OCI-LY3 (cell line): ENCODE data around the gene ZIC5.

Experiments used
- H2AFZ ChIP-seq: fragments of 200-600, 300-600 bp; shearing (Covaris generic); 2 replicates; pipeline ENCODE4 v1.6.0; 2014; ENCODE audit warnings: antibody characterized with exemption, low read depth, low read length
- H3K27ac ChIP-seq: fragments of 200-600, 300-600 bp; sonication (generic); 2 replicates; pipeline ENCODE4 v1.5.1; 2014; ENCODE audit warnings: mild to moderate bottlenecking, low read length, moderate library complexity, mixed read lengths
- H3K27me3 ChIP-seq: fragments of 200-600, 300-600 bp; sonication (generic); 2 replicates; pipeline ENCODE4 v1.6.1; 2014; ENCODE audit warnings: low read depth, low read length, mixed read lengths
- H3K36me3 ChIP-seq: fragments of 200-600, 300-600 bp; sonication (generic); replicated peaks from 2 replicates; pipeline ENCODE3; 2014; ENCODE audit warnings: low read depth, low read length, mixed read lengths
- H3K4me1 ChIP-seq: fragments of 300-600, 200-600 bp; sonication (generic); 2 replicates; pipeline ENCODE4 v1.6.1; 2014; ENCODE audit warnings: low read length, mixed read lengths
- H3K4me2 ChIP-seq: fragments of 200-600, 300-600 bp; sonication (generic); 2 replicates; pipeline ENCODE4 v1.6.1; 2014; ENCODE audit warnings: low read length, mixed read lengths
- H3K4me3 ChIP-seq: fragments of 300-600, 200-600 bp; sonication (generic); 2 replicates; pipeline ENCODE4 v1.5.1; 2014; ENCODE audit warnings: antibody characterized with exemption, mild to moderate bottlenecking, low read length, moderate library complexity
- H3K79me2 ChIP-seq: fragments of 300-600, 200-600 bp; shearing (Covaris generic); 2 replicates; pipeline ENCODE4 v1.6.1; 2014; ENCODE audit warnings: mild to moderate bottlenecking, low read length, mixed read lengths
- H3K9ac ChIP-seq: fragments of 300-600, 200-600 bp; shearing (Covaris generic); 2 replicates; pipeline ENCODE4 v1.6.0; 2014; ENCODE audit warnings: mild to moderate bottlenecking, low read length, moderate library complexity
- H3K9me3 ChIP-seq: fragments of 200-600, 300-600 bp; shearing (Covaris generic); 2 replicates; pipeline ENCODE4 v1.6.1; 2014; ENCODE audit warnings: low read length, mixed read lengths; ENCODE audit not compliant: insufficient read depth
- H4K20me1 ChIP-seq: fragments of 200-600, 300-600 bp; sonication (generic); 2 replicates; pipeline ENCODE4 v1.6.1; 2016; ENCODE audit warnings: low read length, mixed read lengths; ENCODE audit not compliant: insufficient read depth
- EZH2phosphoT487 ChIP-seq: fragments of 200-600 bp; shearing (Covaris generic); IDR thresholded peaks from 2 replicates; pipeline ENCODE4 v1.6.1; 2018; ENCODE audit warnings: antibody characterized with exemption, mixed run types, low read depth
- TF ChIP-seq, protein P1 (sequence below): fragments of 200-600, 300-600 bp; sonication (generic); IDR thresholded peaks from 2 replicates; pipeline ENCODE4 v1.5.1; 2014; ENCODE audit warnings: antibody characterized with exemption, low read length, low read depth

ZIC5 gene

DNA sequence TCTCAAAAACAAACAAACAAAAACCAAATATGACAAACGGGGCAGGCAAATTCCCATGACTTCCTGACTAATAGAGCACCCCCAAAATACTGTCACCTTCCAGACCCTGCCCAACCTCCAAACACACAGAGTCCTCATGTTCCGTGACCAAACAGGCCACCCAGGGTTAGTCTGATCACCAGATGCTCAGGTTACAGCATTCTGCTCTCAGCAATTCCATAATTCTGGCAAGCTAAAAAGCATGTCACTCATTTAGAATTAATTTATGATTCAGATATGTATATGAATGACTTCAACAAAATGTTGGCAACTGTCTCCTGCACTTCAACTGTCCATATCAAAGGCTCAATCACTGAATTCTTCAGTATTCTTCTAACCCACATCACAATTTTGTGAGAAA lies 52.4 kb downstream of the ZIC5 start:
- no peaks in the 10 kb centered on the region for H4K20me1 ChIP-seq
- H3K36me3 ChIP-seq = no peaks in the 10 kb centered on the region
- peaks cover 4% of the 10 kb centered on the region; the same call in 1 of the 2 replicates for H3K27me3 ChIP-seq
- H3K4me2 ChIP-seq = no peak overlapping the region
- no peak overlapping the region for H2AFZ ChIP-seq
- no peaks in the 10 kb centered on the region for H3K79me2 ChIP-seq
- TF ChIP-seq, protein P1, sequence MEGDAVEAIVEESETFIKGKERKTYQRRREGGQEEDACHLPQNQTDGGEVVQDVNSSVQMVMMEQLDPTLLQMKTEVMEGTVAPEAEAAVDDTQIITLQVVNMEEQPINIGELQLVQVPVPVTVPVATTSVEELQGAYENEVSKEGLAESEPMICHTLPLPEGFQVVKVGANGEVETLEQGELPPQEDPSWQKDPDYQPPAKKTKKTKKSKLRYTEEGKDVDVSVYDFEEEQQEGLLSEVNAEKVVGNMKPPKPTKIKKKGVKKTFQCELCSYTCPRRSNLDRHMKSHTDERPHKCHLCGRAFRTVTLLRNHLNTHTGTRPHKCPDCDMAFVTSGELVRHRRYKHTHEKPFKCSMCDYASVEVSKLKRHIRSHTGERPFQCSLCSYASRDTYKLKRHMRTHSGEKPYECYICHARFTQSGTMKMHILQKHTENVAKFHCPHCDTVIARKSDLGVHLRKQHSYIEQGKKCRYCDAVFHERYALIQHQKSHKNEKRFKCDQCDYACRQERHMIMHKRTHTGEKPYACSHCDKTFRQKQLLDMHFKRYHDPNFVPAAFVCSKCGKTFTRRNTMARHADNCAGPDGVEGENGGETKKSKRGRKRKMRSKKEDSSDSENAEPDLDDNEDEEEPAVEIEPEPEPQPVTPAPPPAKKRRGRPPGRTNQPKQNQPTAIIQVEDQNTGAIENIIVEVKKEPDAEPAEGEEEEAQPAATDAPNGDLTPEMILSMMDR = no peak
- no peak for TF ChIP-seq EZH2phosphoT487
- no peak overlapping the region for H3K27ac ChIP-seq
- no peaks in the 10 kb centered on the region for H3K9me3 ChIP-seq
- H3K4me1 ChIP-seq = peaks cover 10% of the 10 kb centered on the region
- no peak overlapping the region for H3K4me3 ChIP-seq
- no peak overlapping the region for H3K9ac ChIP-seq

DNA sequence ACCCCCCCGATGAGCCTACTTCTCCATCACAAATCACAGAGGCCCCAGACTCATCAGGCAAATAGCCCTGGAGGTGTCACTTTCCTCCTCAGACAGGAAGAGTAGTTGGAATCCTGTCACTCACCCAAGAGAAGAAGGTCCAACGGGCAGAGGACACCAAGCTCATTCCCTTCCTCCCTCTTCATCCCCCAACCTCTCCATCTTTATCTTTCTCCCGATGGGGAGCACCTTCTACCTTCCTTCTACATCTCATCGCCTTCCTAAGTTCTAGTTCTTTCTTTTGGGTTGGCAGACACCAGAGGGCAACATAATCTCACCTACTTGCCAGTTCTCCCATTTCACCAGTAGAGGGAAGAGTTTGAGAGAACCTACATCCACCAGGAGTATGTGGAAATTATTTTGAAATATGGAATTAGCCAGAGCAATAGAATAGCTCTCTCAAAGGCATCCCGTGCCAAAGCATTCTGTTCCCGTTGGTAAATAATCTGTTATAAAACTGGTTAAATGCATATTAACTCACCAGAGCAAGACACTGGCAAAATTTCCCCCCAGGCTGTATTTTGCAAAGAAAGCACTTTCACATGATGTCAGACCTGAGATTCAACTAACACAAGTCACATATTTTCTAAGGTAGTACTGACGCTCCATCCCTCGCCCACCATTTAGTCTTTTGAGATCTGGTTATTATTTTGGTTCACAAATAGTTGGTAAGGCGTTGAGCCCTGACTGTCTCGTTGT lies 55.0 kb downstream of the ZIC5 start:
- Histone ChIP-seq H3K4me1 (peaks cover 10% of the 10 kb centered on the region), H4K20me1 (no peaks in the 10 kb centered on the region), H3K36me3 (no peaks in the 10 kb centered on the region), H3K4me3 (no peak overlapping the region), H3K9ac (no peak overlapping the region), H3K27ac (no peak overlapping the region), H3K27me3 (peaks cover 11% of the 10 kb centered on the region; the same call in 1 of the 2 replicates), H3K9me3 (no peaks in the 10 kb centered on the region), H2AFZ (no peak overlapping the region), H3K79me2 (no peaks in the 10 kb centered on the region), H3K4me2 (peak overlapping the region; percentile 26; the same call in 1 of the 2 replicates)
- no peak for TF ChIP-seq EZH2phosphoT487
- TF ChIP-seq, protein P1 = peak; percentile 100

DNA sequence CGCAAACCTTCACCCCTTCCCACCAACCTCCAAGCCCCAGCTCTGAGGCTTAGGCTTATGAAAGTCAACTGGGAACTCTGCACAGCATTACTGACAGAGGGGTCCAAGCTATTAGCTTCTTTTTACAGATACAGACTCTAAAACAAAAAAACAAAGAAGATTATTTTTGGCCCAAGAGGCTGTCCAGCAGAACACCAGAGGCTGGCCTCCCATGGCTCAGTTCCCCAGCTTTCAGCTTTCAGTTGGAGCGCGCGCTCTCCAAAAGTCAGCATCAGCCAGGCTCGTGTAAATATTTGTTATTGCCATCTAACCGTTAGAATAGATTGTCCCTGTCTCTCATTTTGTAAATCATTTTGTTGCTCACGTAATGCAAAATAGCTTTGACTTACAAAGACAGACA lies 58.4 kb downstream of the ZIC5 start:
- peaks cover 10% of the 10 kb centered on the region for H3K4me1 ChIP-seq
- H3K9ac ChIP-seq = no peak overlapping the region
- H3K4me2 ChIP-seq = no peak overlapping the region
- H2AFZ ChIP-seq = no peak overlapping the region
- TF ChIP-seq EZH2phosphoT487 = no peak
- TF ChIP-seq, protein P1 = no peak
- H3K27ac ChIP-seq = no peak overlapping the region
- no peaks in the 10 kb centered on the region for H3K36me3 ChIP-seq
- no peaks in the 10 kb centered on the region for H4K20me1 ChIP-seq
- no peaks in the 10 kb centered on the region for H3K79me2 ChIP-seq
- no peaks in the 10 kb centered on the region for H3K9me3 ChIP-seq
- peaks cover 39% of the 10 kb centered on the region for H3K27me3 ChIP-seq
- no peak overlapping the region for H3K4me3 ChIP-seq
